Endothelial cell of umbilical vein (primary cell): ENCODE data around the gene PLXND1. TPM values are rescaled to one million over a fixed set of nuclear protein-coding genes. Genes with fewer than 3 reads are reported as not detected.

Source experiments
- BruUV-seq: library from RNA; stranded (reverse); fragments of 400-500 nt; replicated peaks from 2 replicates; lab custom pipeline; 2021; lab: Mats Ljungman, UMichigan
- CTCF ChIA-PET: fragments of 300-600, 350-600 bp; sonication (Branson Sonifier 250); formaldehyde crosslinking; loops from one replicate; lab custom pipeline; 2021; ENCODE audit warnings: antibody characterized with exemption, inconsistent platforms; lab: Charles Lee
- POLR2A ChIA-PET: fragments of 300-600, 350-600 bp; sonication (Branson Sonifier 250); formaldehyde crosslinking; loops from one replicate; lab custom pipeline; 2021; ENCODE audit warnings: antibody characterized with exemption, inconsistent platforms; lab: Charles Lee
- DNase-seq: peaks from one replicate; pipeline ENCODE4 v3.0.0-alpha.2; 2011; ENCODE audit warnings: low read depth, low spot score
- FAIRE-seq: peaks from 2 replicates; lab custom pipeline; 2011; peaks lifted over from hg19 to GRCh38; lab: Jason Lieb, UNC
- H2AFZ ChIP-seq: 2 replicates; pipeline ENCODE4 v1.6.0; 2012; ENCODE audit warnings: low read depth, low read length, control low read depth, inconsistent platforms
- H3K27ac ChIP-seq: 2 replicates; pipeline ENCODE4 v1.5.1; 2011; ENCODE audit warnings: low read depth, mild to moderate bottlenecking, control low read depth, low read length, moderate library complexity; ENCODE audit not compliant: insufficient read depth
- H3K27me3 ChIP-seq, 2 experiments: 2 replicates each; pipeline versions ENCODE4 v1.6.0 to v1.6.1; 2011; ENCODE audit warnings: low read length in 2 of 2, mixed read lengths in 1 of 2; ENCODE audit not compliant: control insufficient read depth in 2 of 2, insufficient read depth in 2 of 2
- H3K36me3 ChIP-seq, 2 experiments: 2 replicates in 1 of 2; 3 replicates in 1 of 2; pipeline ENCODE4 v1.5.1; 2011; ENCODE audit warnings: low read length in 2 of 2, mild to moderate bottlenecking in 1 of 2, moderate library complexity in 1 of 2; ENCODE audit not compliant: control insufficient read depth in 2 of 2, insufficient read depth in 2 of 2; ENCODE audit errors: extremely low read depth in 1 of 2
- H3K4me1 ChIP-seq: 3 replicates; pipeline ENCODE4 v1.5.1; 2011; ENCODE audit warnings: mild to moderate bottlenecking, low read length; ENCODE audit not compliant: control insufficient read depth, insufficient read depth; ENCODE audit errors: extremely low read depth
- H3K4me2 ChIP-seq: 2 replicates; pipeline ENCODE4 v1.6.1; 2011; ENCODE audit warnings: low read length, control low read depth, mixed read lengths; ENCODE audit not compliant: insufficient read depth
- H3K4me3 ChIP-seq, 3 experiments: fragments of 200-600 bp in 1 of 3; sonication (generic), shearing (Covaris generic) in 1 of 3; replicated peaks in 1 of 3; 2 replicates each; pipeline ENCODE4 v1.5.1; 2011 to 2016; ENCODE audit warnings: control low read depth in 3 of 3, low read length in 3 of 3, mild to moderate bottlenecking in 2 of 3, inconsistent platforms in 1 of 3, low read depth in 1 of 3, moderate library complexity in 1 of 3; ENCODE audit not compliant: insufficient read depth in 1 of 3
- H3K79me2 ChIP-seq: 2 replicates; pipeline ENCODE4 v1.6.0; 2012; ENCODE audit warnings: low read length, inconsistent platforms; ENCODE audit not compliant: control insufficient read depth, insufficient read depth
- H3K9ac ChIP-seq: replicated peaks from 2 replicates; pipeline ENCODE3; 2011; ENCODE audit warnings: low read length, control low read depth; ENCODE audit not compliant: insufficient read depth; ENCODE audit errors: extremely low read depth
- H3K9me1 ChIP-seq: replicated peaks from 3 replicates; pipeline ENCODE4 v1.6.0; 2011; ENCODE audit warnings: mild to moderate bottlenecking, low read length; ENCODE audit not compliant: control insufficient read depth, insufficient read depth; ENCODE audit errors: extremely low read depth
- H3K9me3 ChIP-seq: replicated peaks from 2 replicates; pipeline ENCODE4 v1.5.1; 2012; ENCODE audit warnings: low read length, inconsistent platforms; ENCODE audit not compliant: control insufficient read depth, insufficient read depth
- H4K20me1 ChIP-seq: replicated peaks from 2 replicates; pipeline ENCODE3; 2011; ENCODE audit warnings: mild to moderate bottlenecking, low read length; ENCODE audit not compliant: control insufficient read depth, insufficient read depth; ENCODE audit errors: extremely low read depth
- EZH2 ChIP-seq: IDR thresholded peaks from 2 replicates; pipeline ENCODE4 v1.6.1; 2012; ENCODE audit warnings: borderline replicate concordance, low read depth, mild to moderate bottlenecking, moderate library complexity, low read length, inconsistent platforms; ENCODE audit not compliant: severe bottlenecking
- FOS ChIP-seq: IDR thresholded peaks from 2 replicates; pipeline ENCODE4 v1.6.1; 2011; ENCODE audit warnings: mild to moderate bottlenecking, low read length, moderate library complexity, borderline replicate concordance; ENCODE audit not compliant: insufficient read depth
- GATA2 ChIP-seq: IDR thresholded peaks from 2 replicates; pipeline ENCODE4 v1.7.0; 2011; ENCODE audit warnings: low read depth, mild to moderate bottlenecking, moderate library complexity, mixed read lengths, low read length; ENCODE audit not compliant: insufficient read length, insufficient read depth
- JUN ChIP-seq: IDR thresholded peaks from 2 replicates; pipeline ENCODE4 v1.6.1; 2011; ENCODE audit warnings: borderline replicate concordance, low read depth; ENCODE audit not compliant: insufficient read length, insufficient read depth
- MYC ChIP-seq: IDR thresholded peaks from one replicate; pipeline ENCODE4 v1.6.1; 2011; ENCODE audit warnings: mild to moderate bottlenecking, low read depth, low read length
- POLR2A ChIP-seq: IDR thresholded peaks from 2 replicates; pipeline ENCODE4 v1.6.1; 2012; ENCODE audit warnings: low read depth, mild to moderate bottlenecking, control low read depth, low read length
- POLR2AphosphoS5 ChIP-seq: IDR thresholded peaks from 2 replicates; pipeline ENCODE4 v1.6.1; 2012; ENCODE audit warnings: low read depth, mild to moderate bottlenecking, control low read depth, low read length, moderate library complexity; ENCODE audit not compliant: insufficient read depth
- dilution Hi-C: fragments of 300-500 bp; cut with MboI; formaldehyde crosslinking; loops from one replicate; pipeline ENCODE4 v1.15.0; 2019; ENCODE audit warnings: low sequenced_read_pairs; ENCODE audit not compliant: extremely low pct_ligation_motif_present
- intact Hi-C: fragments of 100-400 bp; cut with micrococcal nuclease; formaldehyde crosslinking; loops from one replicate; pipeline ENCODE4 v1.10.0; 2022
- polyA plus RNA-seq, 4 experiments: library from polyadenylated mRNA; depleted of rRNA in 3 of 4; stranded (reverse) in 3 of 4; unstranded in 1 of 4; fragments of >200 nt; gene quantifications; 2 replicates each; pipeline versions ENCODE4 v1.2.1 to v1.2.3, GENCODE V29; 2011 to 2012; ENCODE audit warnings: missing spikeins in 1 of 4
- total RNA-seq: library from RNA; stranded (reverse); gene quantifications from 2 replicates; pipeline ENCODE4 v1.2.3, GENCODE V29; 2021
- TF ChIP-seq, protein P1 (sequence below): IDR thresholded peaks from 2 replicates; pipeline ENCODE4 v1.6.1; 2011; ENCODE audit not compliant: insufficient read depth, insufficient read length
- TF ChIP-seq, protein P2 (sequence below), 2 donors: IDR thresholded peaks; 1 replicate in 1 of 2; 2 replicates in 1 of 2; pipeline ENCODE4 v1.5.1; 2011; ENCODE audit warnings: low read length in 2 of 2, mild to moderate bottlenecking in 2 of 2, moderate library complexity in 2 of 2, control low read depth in 1 of 2, inconsistent platforms in 1 of 2, low read depth in 1 of 2; ENCODE audit not compliant: insufficient read depth in 1 of 2; ENCODE audit errors: extremely low read depth in 1 of 2

PLXND1 gene
- total and polyA plus RNA-seq, 2 donors (not counting 3 experiments of a cell fraction or from before 2014, with no cell fraction given), result 300 to 834 TPM

DNA sequence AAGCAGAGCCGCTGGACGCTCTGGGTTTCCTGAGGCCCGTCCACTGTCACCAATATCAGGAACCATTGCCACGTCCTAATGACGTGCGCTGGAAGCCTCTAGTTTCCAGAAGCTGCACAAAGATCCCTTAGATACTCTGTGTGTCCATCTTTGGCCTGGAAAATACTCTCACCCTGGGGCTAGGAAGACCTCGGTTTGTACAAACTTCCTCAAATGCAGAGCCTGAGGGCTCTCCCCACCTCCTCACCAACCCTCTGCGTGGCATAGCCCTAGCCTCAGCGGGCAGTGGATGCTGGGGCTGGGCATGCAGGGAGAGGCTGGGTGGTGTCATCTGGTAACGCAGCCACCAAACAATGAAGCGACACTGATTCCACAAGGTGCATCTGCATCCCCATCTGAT, 74.8 kb downstream of the PLXND1 start:
- no peak for TF ChIP-seq MYC
- no peak for TF ChIP-seq GATA2
- TF ChIP-seq POLR2A, result no peak
- TF ChIP-seq, protein P1, sequence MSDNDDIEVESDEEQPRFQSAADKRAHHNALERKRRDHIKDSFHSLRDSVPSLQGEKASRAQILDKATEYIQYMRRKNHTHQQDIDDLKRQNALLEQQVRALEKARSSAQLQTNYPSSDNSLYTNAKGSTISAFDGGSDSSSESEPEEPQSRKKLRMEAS, result no peak
- no peak for TF ChIP-seq FOS
- TF ChIP-seq EZH2, result no peak
- TF ChIP-seq, protein P2, sequence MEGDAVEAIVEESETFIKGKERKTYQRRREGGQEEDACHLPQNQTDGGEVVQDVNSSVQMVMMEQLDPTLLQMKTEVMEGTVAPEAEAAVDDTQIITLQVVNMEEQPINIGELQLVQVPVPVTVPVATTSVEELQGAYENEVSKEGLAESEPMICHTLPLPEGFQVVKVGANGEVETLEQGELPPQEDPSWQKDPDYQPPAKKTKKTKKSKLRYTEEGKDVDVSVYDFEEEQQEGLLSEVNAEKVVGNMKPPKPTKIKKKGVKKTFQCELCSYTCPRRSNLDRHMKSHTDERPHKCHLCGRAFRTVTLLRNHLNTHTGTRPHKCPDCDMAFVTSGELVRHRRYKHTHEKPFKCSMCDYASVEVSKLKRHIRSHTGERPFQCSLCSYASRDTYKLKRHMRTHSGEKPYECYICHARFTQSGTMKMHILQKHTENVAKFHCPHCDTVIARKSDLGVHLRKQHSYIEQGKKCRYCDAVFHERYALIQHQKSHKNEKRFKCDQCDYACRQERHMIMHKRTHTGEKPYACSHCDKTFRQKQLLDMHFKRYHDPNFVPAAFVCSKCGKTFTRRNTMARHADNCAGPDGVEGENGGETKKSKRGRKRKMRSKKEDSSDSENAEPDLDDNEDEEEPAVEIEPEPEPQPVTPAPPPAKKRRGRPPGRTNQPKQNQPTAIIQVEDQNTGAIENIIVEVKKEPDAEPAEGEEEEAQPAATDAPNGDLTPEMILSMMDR (IDR thresholded peaks at IDR 0.05; ENCODE audit: extremely low read depth in 1 of 2, insufficient read depth in 1 of 2, low read depth in 1 of 2, low read length in 2 of 2), result no peak
- no peak for TF ChIP-seq POLR2AphosphoS5
- TF ChIP-seq JUN, result no peak
- DNase-seq, result no peak
- CTCF ChIA-PET, result no interaction called here
- Histone ChIP-seq H4K20me1 (no peaks in the 10 kb centered on the region), H3K27me3 (no peaks in the 10 kb centered on the region), H3K4me1 (peaks cover 7% of the 10 kb centered on the region), H3K27ac (no peak overlapping the region), H3K79me2 (no peaks in the 10 kb centered on the region), H3K4me2 (no peak overlapping the region), H3K9me3 (no peaks in the 10 kb centered on the region), H3K36me3 (no peaks in the 10 kb centered on the region), H2AFZ (no peak overlapping the region), H3K9ac (no peak overlapping the region), H3K4me3 (no peak overlapping the region), H3K9me1 (no peaks in the 10 kb centered on the region)
- BruUV-seq, result no TSS peak
- POLR2A ChIA-PET, result no interaction called here
- dilution Hi-C loops (no loop called here), intact Hi-C loops (no loop called here)
- FAIRE-seq, result no peak
